Right renal cortex interstitium (tissue), 3 donors: Measurements from ENCODE around the gene EPHA6. TPM values are rescaled to one million over a fixed set of nuclear protein-coding genes. Genes with fewer than 3 reads are reported as not detected.
A peak's percentile ranks its signal among the peaks of the same experiment; 100 is the strongest.

ENCODE experiments used
- DNase-seq, 3 donors: peaks; one replicate each; pipeline ENCODE4 v3.0.0-alpha.2; 2013; ENCODE audit warnings: low read depth in 3 of 3, low spot score in 2 of 3
- polyA plus RNA-seq, 3 donors: library from polyadenylated mRNA; unstranded; fragments of 120-200 nt; gene quantifications; one replicate each; pipeline ENCODE4 v1.2.1, GENCODE V29; 2013; ENCODE audit not compliant: insufficient read length in 3 of 3

Gene EPHA6
- polyA plus RNA-seq, 3 donors: 0.85 to 1.0 (median 0.92) TPM

DNA sequence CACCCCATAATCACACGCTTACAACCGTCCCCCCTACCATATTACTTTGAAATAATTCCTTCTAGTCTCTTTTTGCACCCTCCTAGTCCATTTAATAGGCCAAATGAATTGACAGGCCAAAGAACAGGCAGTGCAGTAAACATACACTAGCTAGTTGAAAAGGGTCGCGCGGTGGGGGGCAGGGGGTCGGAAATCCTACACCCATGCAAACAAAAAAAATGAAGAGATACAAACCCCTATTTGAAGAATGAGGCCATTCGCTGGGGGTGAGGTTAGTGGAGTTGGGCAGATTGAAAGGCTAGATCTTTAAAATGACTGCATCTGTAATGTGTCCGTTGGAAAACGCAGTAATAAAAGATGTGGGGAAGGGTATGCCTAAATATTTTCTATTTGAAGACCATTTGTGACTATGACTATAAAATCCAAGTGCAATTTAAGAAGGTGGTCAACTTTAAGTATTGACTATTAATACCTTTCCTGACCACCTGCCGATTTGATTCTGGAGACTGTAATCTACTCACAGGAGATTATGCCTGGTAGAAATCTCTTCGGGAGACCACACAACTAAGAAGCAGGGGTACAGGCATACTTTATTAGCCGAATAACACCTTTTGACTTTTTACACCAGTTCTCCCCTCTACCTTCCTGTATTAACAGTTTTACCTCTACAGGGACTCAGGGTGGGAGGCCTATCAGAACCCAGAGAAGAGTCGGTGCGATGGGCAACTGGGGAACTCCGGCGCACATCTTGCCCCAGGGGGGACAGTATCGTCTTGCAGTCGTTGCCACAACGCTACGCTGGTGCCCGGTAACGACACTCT, 949.4 kb downstream of the EPHA6 start:
- peak in 1 of 3 donors; percentile 4 for DNase-seq

DNA sequence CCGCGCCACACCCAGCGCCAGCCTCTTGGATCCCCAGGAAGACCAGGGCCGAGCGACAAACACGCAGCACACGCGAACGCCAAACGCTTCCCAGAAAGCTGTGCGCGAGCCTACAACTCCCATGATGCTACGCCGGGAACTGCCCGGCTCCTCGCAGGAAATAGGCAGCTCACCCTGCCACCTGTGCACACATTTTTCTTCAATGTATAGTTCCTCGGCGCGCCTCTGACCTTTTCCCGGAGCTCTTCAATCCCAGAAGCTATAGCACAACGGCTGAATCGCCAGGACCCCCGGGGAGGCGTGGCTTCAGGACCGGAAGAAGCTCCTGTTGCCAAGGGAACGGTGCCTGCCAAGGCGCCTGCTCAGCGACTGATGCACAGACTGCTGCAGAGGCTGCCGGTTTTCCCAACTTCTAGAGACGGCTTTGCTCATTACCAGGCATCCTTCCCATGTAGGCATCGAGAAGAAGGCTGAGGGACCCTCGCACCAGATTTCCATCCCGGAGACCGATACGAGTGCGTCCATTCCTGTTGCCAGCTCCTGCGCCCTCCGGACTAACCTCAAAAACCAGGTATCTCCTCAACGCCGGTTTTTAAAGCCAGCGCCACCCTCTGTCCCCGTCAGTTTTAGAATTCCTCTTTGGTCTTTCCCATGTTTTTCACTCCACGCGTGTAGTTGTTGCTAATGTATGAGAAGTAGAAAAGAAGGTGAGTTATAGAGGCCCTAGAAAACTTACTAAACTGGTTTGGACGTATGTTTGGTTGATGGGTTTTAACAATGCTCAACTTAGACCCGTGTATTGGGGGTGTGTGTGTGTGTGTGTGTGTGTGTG, 950.2 kb downstream of the EPHA6 start, which contains the start of gene ARL6:
ARL6 (plus strand) TSS at position 352 of the 832 bp plus-strand sequence. CDS start 3,350 bp downstream, outside the sequence.
- peak; percentile 74 to 78 (median 75) for DNase-seq

DNA sequence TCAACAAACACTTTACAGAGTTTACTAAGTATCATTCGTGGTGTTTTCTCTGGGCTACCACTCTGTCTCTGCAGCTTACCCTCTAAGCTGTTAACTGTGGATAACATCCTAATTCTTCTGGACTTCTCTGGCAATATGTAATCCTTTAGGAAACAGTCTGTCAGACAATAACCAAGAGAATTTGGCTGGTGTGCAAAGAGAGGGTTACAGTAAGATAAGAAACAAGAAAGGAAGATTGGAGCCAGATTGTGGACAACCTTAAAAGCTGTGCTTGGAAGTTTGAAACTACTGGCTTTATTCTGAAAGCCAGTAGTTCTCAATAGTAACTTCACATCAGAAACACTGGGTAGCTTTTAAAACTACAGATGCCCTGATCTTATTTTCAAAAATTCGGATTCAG, 950.9 kb downstream of the EPHA6 start:
- DNase-seq: no peak

DNA sequence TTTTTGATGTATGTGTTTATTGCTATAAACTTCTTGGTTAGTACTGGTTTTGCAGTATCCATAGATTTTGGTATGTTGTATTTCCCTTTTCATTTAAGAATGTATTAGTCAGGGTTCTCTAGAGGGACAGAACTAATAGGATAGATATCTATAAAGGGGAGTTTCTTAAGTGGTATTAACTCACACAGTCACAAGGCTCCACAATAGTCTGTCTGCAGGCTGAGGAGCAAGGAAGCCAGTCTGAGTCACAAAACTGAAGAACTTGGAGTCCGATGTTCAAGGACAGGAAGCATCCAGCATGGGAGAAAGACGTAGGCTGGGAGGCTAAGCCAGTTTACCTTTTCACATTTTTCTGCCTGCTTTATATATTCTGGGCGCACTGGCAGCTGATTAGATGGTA, 958.5 kb downstream of the EPHA6 start:
- DNase-seq: no peak

DNA sequence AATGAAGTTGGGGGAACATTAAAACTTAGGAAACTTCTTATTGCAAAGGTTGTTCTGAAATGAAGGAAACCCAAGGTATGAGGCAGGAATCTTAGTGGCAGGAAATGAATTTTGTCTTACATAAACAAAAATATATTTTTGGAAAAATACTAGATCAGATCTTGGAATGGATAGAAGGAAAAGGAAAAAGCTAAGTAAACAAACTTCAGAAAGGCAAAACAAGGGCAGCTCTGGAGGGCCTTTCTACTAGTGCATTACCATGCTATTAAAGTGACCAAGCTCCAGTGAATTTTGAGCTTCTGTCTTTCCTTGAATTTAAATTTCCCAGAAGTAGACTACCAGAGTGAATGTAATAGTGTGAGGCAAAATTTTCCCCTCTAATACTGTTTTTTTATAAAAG, 963.8 kb downstream of the EPHA6 start:
- no peak for DNase-seq

DNA sequence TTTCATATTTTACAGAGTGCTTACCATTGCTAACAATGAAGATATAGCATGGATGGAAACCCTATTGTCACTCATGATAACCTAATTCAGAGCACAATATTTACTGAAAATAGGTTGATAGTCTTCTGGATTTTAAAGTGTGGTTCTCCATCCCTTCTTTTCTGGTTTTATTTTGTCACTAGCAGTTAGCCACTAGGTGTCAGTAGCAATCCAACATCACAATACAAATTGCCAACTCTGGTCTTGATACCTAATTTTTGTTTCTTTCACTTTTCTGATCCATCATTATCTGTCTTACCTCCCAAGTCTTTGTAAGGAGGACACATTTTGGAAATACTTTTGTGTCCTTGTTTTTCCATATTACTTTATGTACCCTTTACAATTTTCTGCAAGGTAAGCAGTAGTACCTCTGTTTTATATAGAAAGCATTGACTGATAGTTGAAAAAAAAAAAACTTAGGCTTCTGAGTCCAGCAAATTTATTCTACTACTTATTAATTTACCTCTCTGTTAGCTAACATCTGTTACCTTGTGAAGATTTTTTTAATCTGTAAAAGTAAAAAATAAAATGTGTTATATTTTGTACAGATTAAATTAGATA, 979.1 kb downstream of the EPHA6 start:
- DNase-seq: peak; percentile 23 to 40 (median 32)

DNA sequence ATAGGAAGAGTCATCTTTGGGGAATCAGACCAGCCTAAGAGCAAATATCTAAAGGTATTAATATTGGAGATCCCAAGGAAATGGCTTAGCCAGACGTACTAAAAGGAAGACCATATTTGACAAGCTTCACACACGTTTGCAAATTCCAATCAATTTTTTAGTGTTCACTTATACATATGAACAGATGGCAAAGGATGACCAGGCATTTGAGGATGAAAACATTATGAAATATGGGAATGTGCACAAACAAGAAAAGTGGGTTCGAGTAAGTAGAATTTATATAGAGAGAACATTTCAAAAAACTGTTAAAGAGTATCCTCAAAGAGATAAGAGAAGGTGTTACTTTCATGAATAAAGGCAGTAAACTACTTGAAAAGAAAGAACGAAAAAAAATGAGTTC, 981.6 kb downstream of the EPHA6 start:
- no peak for DNase-seq
